ENCODE data around the gene SERPINI1.
A peak's percentile ranks its signal among the peaks of the same experiment; 100 is the strongest.

SERPINI1 gene

DNA sequence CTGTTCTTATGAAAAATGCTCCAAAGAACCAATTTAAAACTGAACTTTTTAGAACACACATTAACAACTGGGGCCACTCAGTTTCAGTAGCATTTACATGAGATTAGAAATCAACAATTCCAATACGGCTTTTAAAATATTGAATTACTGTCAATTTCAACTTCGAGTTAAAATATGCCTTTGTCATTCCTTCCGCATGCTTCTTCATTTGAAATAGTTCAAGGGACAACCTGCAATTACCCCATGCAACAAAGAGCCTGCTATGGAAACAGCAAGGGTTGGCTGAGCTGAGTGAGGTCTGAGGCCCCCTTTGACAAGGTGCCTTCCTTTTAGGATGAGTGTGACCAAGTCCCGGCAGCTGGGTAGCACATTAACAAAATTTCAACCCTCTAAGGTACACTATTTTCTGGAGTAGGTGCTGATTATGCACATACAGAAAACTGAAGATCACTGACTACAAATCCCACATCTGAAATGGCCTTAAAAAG lies 12.5 kb upstream of the SERPINI1 start:
- no peak for DNase-seq (ENCODE audit: low read depth)
- H3K4me3 ChIP-seq (ENCODE audit: control insufficient read depth, low read depth, low read length): no peak overlapping the region
- TF ChIP-seq, protein P1, sequence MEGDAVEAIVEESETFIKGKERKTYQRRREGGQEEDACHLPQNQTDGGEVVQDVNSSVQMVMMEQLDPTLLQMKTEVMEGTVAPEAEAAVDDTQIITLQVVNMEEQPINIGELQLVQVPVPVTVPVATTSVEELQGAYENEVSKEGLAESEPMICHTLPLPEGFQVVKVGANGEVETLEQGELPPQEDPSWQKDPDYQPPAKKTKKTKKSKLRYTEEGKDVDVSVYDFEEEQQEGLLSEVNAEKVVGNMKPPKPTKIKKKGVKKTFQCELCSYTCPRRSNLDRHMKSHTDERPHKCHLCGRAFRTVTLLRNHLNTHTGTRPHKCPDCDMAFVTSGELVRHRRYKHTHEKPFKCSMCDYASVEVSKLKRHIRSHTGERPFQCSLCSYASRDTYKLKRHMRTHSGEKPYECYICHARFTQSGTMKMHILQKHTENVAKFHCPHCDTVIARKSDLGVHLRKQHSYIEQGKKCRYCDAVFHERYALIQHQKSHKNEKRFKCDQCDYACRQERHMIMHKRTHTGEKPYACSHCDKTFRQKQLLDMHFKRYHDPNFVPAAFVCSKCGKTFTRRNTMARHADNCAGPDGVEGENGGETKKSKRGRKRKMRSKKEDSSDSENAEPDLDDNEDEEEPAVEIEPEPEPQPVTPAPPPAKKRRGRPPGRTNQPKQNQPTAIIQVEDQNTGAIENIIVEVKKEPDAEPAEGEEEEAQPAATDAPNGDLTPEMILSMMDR (conservative IDR thresholded peaks at IDR 0.05; ENCODE audit: control insufficient read depth, insufficient read depth, low read depth, low read length): no peak

DNA sequence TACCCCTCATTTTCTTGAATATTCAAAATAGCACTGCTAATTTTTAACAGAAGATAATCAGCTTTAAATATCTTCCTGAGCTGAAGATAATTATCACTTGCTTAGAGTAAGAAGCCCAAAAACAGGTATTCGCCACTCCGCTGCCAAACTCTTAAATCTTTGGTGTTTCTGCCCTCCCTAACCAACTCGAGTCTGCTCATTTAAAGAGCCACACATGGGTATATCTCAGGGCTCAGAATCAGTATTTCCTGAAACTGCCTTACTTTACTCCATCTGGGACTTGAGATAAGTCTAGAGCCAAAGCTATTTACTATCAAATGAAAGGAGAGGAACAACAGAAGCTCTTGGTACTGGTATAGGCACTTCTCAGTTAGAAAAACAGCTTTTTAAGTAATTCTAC lies 11.6 kb upstream of the SERPINI1 start:
- no peak for DNase-seq (ENCODE audit: low read depth)
- H3K4me3 ChIP-seq (ENCODE audit: control insufficient read depth, low read depth, low read length): no peak overlapping the region
- TF ChIP-seq, protein P1 (conservative IDR thresholded peaks at IDR 0.05; ENCODE audit: control insufficient read depth, insufficient read depth, low read depth, low read length): no peak

DNA sequence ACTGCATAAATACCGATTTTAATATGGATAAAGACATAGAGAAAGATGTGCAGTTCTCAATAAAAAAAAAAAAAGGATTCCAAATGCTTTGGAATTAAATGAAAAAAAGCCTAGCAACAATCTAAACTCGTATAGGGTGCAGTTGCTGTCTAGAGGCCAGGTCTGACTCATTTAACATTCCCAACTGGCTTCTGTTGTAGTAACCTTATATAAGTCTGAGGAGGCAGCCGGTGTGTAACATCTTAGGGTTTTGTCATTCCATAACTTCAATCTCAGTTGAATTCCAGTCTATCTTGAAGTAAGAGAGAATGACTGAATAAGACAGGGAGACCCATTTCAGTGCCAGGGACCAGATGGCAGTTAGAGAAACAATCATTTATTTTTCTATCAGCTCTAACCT lies 7.3 kb upstream of the SERPINI1 start:
- H3K4me3 ChIP-seq (ENCODE audit: control insufficient read depth, low read depth, low read length): no peak overlapping the region
- DNase-seq (ENCODE audit: low read depth): peak; percentile 66
- TF ChIP-seq, protein P1 (conservative IDR thresholded peaks at IDR 0.05; ENCODE audit: control insufficient read depth, insufficient read depth, low read depth, low read length): no peak

DNA sequence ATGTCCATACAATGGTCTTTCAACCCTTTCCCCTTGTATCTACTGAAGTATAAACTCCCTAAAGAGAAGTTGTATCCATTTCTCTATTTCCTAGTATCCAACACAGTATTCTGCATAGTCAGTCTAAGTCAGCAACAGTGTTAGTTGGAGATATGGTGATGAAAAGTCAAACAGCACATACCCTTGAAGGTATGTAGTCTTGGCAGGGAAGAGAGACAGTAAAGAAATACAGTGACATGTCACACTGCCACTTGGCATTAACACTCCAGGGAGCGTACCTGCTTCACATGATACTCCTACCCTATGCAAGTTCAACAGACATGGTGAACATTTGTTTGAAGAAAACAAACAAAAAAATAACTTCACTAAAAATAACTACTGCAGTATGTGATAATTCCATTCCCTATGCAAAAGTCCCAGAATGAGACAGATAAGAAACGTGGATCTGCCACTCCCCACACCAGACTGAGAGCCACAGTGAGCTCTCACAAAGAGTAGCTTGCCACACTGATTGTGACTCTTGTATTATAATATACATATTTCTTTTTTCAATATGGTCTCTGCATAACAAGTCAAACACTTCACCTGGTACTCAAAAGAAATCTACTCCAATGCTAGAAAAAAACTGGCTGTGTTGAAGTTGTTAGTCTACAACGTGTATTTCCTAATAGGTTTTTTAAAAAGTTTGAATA lies 6.7 kb upstream of the SERPINI1 start:
- no peak overlapping the region for H3K4me3 ChIP-seq (ENCODE audit: control insufficient read depth, low read depth, low read length)
- TF ChIP-seq, protein P1 (conservative IDR thresholded peaks at IDR 0.05; ENCODE audit: control insufficient read depth, insufficient read depth, low read depth, low read length): no peak
- no peak for DNase-seq (ENCODE audit: low read depth)

DNA sequence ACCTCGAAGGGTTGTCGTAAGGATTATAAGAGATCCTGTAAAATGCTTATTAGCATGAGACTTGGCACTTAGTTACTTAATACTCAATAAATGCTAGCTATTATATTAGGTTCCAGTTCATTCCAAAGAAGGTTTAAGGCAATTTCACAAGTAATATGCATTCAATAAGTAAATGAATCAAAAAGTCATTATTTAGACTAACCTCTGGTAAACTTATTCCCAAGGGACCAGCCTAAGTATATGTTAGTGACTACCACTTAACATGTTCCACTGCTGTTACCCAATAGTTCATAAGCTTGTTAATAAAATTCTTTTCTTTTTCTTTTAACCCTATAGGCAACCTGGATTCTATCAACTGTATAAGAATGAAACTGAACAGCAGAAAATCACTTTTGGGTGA lies 5.9 kb upstream of the SERPINI1 start:
- TF ChIP-seq, protein P1 (conservative IDR thresholded peaks at IDR 0.05; ENCODE audit: control insufficient read depth, insufficient read depth, low read depth, low read length): no peak
- no peak overlapping the region for H3K4me3 ChIP-seq (ENCODE audit: control insufficient read depth, low read depth, low read length)
- peak; percentile 41 for DNase-seq (ENCODE audit: low read depth)

DNA sequence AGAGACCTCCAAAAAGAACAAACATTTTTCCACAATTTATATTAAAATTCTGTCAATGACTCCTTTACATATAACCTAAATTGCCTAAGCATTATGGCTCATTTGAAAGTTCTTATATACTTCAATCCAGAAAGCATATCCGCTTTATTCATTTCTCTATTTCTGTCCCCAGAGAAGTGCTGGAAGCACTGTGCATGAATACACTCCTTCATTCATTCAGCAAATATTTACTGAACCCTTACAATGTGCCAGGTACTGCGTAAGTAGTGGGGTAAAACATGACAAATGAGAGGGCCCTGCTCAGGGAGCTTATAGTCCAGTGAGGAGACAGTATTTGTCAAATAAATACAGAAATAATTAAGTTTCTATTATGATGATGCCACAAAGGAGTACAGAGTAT lies 4.1 kb upstream of the SERPINI1 start:
- DNase-seq (ENCODE audit: low read depth): no peak
- TF ChIP-seq, protein P1 (conservative IDR thresholded peaks at IDR 0.05; ENCODE audit: control insufficient read depth, insufficient read depth, low read depth, low read length): no peak
- H3K4me3 ChIP-seq (ENCODE audit: control insufficient read depth, low read depth, low read length): no peak overlapping the region
